GM19239 (cell line): ENCODE results near the gene PDGFD.

Experiments
- DNase-seq: peaks from one replicate; pipeline ENCODE4 v3.0.0; 2011; ENCODE audit warnings: low spot score; ENCODE audit not compliant: insufficient read length
- FAIRE-seq: peaks from 2 replicates; lab custom pipeline; 2011; peaks lifted over from hg19 to GRCh38; lab: Jason Lieb, UNC

Gene PDGFD

DNA sequence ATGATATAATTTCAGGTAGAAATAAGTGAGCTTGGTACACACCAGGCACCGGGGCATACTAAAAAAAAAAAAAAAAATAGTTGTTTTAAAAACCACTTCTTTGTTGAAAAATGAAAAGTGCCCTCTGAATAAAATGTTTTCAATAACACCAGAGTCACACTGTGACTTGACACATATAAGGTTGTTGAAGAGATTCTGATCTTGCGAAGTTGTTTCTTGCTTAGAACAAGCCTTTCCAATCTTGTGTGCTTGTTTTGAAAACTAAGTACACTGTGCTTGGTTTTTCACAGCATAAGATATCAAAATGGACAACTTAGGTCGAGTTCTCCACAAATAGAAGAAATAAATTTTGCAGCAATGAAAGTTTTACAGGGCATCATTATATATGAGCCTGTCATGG is 17.0 kb downstream of the PDGFD start:
- DNase-seq (no peak), FAIRE-seq (no peak)

DNA sequence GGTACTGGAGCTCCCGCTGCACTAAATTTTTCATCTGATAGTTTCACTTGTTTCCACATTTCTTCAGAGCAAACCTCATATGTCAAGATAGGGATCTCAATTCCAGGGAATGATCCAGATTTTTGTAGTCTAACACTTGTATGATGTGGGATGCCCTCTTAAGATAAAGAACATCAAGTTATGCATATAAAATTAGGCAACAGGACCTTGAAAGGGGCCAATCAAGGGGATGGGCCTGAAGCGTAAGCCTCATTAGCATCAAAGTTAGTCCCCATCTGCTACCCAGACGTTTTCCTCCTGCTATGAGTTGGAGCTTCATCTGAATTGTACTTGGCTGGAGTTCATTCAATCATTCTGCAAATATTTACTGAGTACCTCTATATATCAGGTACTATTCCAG is 17.5 kb downstream of the PDGFD start:
- no peak for DNase-seq
- FAIRE-seq = no peak

DNA sequence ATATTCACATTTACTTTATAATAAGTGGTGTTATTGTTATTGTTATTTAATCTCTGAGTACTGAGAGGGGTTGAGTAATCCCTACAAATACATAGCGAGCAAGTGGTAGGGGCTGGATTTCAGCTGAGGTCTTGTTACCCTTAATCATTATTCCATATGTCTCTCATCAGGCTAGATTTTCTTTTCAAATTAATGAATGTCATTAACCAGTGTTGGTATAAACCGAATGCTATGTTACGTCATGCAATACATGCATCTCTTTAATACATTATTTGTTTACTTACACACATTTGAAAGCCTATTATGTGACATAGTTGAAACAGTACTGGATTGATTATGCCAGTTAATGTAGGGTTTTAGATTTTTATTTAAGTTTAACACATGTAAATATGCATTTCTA is 18.9 kb downstream of the PDGFD start:
- no peak for DNase-seq
- FAIRE-seq = no peak

DNA sequence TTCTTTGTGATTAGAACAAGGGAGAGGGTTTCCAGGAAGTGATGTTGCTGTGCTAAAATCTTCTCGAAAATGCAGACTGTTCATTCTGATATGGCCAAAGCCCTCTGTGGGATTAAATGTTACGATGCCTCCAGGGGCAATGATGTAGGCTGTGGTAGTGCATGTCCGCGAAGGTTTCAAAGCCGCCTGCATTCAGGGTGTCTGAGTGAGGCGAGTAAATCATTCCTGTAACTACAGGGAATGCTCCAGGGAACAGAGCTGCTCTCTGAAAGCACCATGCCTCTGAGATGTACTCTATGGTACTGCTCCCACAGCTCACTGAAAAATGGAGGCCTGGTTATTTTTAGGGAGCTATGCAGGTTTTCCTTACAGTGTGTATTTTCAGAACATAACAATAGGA is 21.2 kb downstream of the PDGFD start:
- no peak for DNase-seq
- no peak for FAIRE-seq

DNA sequence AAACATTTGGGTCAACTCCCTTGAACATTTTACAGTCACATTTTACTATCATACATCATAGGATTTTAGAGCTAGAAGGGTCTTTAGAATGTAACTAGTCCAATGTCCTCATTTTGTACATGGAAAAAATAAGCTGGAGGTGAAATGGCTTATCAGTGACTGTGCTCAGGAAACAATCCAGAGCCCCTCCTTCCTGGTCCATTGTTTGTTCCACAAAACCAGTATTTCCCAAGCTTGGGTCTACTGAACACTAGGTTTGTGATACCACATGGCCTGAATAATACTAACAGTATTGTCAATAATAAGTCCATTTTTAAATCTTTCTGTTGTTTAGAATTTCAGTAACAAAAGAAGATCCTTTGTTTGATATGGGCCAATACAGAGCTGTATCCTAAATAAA is 27.1 kb downstream of the PDGFD start:
- no peak for DNase-seq
- FAIRE-seq = no peak

DNA sequence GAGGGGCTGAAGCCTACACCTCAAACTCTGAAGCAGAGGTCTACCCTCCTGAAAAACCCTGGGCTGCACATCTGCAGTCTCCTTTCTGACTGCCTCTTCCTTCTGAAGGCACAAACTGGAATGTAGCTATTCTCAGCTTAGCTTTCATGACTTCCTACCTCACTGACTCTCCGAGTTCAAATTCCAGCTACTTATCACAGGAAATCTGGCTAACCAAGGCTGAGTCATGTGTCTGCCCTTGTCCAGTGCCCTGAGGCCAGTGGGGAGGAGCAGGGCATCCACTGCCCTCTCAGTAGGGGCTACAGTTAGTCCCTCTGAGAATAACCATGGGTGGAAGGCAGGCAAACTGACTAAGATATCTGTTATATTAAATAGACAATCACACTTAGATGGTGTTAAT is 29.2 kb downstream of the PDGFD start:
- DNase-seq = no peak
- FAIRE-seq = no peak

DNA sequence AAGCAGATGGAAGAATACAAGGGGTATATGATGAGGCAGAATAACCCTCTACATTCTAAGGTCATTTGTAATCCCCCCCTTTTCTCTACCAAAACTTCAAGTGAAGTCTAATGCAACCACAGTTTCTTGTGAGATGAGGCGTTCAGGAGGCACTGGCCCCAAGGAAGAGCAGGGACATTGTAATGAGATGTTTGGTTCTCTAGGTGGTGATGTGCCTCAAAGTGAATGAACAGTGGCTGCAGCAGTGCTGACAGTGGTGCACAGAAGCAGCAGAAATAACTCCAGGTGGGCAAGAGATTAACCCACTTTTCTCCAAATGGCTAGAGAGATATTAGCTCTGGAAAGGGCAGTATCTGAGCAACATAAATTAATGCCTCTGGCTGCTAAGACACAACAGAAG is 33.8 kb downstream of the PDGFD start:
- DNase-seq = no peak
- no peak for FAIRE-seq

DNA sequence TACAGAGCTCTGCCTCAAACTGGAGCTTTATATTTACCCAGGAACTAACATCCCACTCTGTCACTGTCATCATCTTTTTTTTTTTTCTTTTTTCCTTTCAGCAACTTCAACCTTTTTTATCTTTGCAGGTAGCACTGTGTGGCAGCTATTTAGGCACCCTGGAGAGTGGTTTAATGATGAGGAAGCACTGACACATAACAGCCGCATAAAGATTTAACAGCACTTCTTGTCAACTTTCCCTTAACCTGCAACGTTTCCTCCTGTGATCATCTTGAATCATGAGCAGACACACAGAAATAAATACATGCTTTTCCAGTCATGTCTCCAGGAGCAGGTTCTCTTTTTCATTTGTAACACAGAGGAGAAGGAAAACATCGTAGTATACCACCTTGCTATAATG is 34.8 kb downstream of the PDGFD start:
- FAIRE-seq (no peak), DNase-seq (no peak)

DNA sequence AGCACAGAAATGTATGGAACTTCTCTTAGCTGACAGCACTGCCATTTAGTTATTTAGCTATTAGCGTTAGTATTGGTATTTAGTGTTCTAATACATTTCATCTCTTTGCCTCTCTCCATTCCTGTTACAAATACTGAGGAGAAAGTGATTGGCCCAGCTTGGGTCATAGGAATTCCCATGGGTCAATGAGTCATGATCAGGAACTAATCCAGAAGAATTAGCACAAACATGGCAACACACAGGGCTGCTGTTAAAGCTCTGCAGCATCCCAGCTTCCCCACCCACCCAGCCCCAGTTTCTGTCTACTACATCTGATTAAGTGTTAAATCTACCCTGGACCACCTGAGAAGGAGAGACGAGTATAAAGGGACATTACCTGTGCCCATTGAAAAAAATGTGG is 36.1 kb downstream of the PDGFD start:
- DNase-seq (no peak), FAIRE-seq (no peak)

DNA sequence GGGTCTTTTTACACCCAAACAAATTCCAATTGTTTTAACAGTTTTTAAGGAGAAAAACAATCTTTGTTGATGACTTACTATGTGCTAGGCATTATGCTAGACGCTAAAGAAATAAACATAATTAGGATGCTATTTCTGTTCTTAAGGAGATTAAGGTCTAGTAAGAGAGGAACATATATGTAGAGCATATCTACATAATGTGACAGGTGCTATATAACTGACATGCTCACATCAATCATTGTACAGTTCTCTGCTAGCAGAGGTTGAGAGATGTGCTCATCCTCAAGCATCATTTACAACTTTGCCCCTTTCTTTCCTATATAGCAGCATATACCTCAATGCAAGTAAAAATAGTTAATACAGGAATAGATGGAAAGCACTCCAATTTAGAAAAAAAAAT is 37.5 kb downstream of the PDGFD start:
- FAIRE-seq = no peak

DNA sequence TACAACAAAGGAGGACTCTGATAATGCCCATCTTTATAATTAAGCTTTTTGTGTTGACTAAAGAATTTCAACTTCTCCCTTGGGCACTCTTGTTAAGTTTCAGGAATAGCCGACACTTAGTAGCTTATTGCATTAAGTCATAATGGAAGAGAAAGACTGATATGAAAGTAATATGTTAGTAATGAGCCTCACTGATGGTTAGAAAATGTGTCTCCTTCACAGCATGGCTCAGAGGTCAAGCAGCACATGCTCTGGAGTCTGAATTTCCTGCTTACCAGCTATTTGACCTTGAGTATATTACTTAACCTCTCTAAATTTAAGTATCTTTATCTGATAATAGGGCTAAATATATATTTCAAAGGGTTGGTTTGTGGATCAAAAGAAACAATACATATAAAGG is 39.0 kb downstream of the PDGFD start:
- peak; percentile 71 for FAIRE-seq
- peak; percentile 1 for DNase-seq

More for the DNA sequence above, 37.5 kb downstream of the PDGFD start:
- no peak for DNase-seq

DNA sequence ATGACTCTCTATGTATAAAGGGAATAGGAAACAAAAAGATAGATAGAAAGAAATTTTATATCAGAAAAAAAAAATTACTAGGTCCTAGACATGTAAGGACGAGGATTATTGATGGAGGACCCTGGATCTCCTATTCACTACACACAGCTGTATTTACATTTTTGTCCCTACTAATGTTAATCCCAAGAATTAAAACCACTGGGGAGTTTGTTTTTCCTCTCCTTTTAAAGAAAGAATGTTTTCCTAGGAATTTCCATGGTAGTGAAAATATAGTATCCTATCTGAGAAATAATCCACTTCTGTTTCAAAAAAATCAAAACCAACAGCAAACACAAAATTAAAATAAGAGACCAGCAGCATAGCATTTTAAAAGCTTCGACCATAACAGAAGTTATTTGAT is 41.1 kb downstream of the PDGFD start:
- no peak for FAIRE-seq
- DNase-seq = no peak

DNA sequence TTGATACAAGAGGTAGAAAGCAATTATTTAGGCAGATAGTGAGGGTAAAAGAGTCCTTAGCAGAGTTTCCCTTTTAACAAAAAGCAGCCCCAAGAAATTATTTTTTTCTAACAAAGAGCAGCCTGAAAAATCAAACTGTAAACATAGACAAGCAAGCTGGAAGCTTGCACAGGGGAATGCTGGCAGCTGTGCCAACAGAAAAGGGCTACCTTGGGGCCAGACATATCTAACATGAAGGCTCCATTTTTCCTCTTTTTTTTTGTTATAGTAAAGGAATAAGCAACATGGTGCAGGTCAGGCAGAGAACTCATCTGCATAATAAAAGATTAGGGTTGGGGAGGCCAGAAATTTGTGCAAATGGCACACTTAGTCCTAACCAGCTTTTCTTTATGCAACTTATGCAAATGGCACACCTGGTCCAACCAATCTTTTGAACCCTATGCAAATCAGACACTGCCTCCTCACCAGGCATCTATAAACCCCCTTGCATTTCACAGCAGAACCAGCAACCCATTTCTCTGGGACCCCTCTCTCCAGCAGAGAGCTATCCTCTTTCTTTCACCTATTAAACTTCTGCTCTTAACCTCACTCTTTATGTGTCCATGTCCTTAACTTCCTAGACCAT is 41.8 kb downstream of the PDGFD start:
- DNase-seq = no peak
- no peak for FAIRE-seq

DNA sequence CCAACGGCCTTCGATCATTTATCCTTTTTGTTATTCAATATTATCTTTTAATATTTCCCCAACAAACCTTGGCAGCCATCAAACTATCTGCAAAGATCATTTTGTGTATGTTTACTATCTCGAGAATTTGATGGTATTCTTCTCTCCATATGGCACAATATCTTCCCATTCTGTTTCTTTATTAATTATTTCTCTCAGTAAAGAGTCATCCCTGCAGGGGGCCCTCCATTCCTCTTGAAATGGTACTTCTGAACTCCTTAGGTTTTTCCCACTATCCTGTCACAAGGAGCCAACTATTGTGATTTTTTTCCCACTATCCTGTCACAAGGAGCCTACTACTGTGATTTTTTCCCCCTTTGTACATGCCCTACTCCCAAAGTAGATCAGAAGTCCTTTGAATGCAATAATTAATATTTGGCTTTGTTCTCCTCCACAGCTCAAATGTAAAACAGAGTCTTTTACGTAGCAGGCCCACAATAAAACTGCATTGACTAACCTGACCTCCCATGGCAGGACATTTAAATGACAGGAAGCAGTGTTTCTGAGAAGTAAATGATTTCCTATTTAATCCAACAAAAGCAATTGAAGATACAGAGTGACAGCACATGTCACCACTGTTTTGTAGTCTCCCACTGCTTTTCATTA is 43.3 kb downstream of the PDGFD start:
- no peak for DNase-seq
- FAIRE-seq = no peak

DNA sequence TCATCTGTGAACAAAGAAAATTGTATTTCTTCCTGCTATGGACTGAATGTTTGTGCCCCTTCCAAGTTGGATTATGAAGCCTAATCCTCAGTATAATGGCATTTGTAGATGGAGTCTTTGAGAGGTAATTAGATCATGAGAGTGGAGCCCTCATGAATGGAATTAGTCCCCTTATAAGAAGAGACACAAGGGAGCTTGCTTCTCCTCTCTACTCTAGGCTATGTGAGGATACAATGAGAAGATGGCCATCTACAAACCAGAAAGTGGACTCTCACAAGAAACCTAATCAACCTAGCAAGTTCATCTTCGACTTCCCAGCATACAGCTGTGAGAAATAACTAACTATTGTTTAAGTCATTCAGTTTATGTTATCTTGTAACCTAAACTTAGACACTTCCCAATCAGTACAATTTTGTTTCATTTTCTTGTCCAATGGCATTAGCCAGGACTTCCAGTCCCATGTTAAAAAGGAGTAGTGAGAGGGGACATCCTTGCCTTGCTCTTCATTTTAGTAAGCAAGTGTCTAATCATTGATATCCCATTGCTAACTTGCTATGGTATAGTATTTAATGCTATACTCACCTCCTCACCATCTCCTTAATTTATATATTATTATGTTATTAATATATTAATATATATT is 45.7 kb downstream of the PDGFD start:
- DNase-seq (no peak), FAIRE-seq (no peak)

DNA sequence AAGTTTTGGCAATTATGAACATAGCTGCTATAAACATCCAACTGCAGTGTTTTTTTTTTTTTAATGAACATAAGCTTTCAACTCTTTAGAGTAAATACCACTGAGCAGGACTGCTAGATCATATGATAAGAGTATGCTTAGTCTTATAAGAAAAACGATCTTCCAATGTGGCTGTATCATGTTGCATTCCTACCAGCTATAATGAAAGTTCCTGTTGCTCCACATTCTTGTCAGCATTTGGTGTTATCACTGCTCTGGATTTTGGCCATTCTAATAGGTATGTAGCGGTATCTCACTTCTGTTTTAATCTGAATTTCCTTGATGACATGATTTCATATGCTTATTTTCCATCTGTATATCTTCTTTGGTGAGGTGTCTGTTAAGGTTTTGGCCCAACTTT is 50.4 kb downstream of the PDGFD start:
- DNase-seq = no peak
- FAIRE-seq = no peak

DNA sequence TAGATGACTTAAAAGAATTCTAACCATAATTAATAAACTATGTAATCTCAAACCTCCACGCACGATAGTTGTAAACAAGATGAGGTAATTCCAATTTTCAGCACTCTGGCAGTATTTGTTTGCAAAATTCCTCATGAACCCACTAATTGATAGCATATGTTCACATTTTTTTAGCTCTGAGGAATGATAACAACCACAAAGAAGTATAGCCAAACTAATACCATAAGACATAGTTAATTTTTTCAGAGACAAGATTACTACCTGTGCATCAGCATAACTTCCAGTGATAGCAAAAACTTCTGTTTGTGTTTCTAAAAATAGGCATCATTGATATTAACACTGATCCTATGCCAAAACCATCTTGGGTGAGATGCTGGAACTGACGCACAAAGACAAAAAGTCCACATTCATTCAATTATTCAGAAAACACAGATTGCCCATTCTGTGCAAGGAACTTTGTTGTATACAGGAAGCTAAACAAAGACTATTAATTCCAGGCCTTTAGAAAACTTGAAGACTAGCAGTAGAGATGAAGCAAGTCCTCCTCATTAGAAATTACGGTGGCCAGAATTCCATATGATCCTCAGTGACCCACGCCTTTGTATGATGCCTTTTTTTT is 57.7 kb downstream of the PDGFD start:
- FAIRE-seq (no peak), DNase-seq (no peak)

DNA sequence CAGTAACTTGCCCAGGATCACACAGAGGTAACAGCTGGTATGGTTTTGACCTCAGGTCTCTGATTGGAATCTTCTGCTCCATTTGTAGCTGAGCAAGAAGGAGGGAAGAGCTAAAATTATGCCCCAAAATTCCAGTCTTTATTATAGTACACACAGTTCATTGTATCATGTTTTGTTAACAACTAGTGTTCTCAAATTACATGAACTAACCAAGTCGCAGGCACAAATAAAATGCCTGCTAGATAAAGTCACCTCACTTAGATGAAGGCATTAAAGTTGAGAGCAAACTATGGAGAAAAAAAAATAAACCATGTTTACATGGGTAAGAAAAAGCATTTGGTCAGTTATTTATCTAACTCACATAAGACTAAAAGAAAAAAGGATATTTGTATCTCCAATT is 58.8 kb downstream of the PDGFD start:
- no peak for FAIRE-seq
- no peak for DNase-seq

DNA sequence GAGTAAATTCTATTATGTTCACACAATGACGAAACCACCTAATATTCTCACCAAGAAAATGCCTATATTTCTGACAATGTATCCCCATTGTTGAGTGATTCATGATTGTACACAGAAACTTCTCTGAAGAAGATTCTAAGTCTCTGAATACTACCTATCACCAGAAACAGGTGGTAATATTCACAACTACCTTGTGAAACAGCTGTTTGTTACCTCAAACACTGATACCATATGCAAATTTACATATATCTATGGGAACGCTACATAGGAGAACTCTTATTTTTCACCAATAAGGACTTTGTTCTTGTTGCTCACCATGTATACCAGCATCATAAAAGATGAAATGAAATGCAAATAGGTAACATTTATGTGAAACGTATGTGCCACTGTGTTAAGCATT is 59.3 kb downstream of the PDGFD start:
- DNase-seq (no peak), FAIRE-seq (no peak)

DNA sequence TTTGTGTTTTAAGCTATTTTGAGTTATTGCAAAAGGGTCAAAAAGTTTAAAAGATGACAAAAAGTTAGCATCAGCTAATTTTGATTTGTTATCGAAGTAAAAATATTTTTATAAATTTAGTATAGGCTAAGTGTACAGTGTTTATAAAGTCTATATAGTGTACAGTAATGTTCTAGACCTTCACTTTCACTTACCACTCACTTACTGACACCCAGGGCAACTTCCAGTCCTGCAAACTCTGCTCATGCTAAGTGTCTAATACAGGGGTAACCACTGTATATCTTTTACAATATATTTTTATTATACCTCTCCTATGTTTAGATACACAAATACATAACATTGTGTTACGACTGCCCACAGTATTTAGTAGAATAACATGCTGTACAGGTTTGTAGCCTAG is 59.7 kb downstream of the PDGFD start:
- FAIRE-seq (no peak), DNase-seq (no peak)

DNA sequence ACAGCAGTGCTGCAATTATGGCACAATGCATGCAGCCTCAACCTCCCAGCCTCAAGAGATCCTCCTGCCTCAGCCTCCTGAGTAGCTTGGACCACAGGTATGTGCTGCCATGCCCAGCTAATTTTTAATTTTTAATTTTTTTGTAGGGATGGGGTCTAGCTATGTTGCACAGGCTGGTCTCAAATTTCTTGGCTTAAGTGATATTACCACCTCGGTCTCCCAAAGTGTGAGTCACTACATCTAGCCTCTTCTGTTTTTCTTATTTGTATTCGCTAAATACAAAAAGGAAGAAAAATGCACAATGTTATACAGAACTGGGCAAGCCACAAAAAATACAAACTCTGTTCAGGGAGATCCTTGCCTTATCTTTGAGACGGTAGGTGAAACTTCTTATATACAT is 65.4 kb downstream of the PDGFD start:
- no peak for DNase-seq
- FAIRE-seq = no peak

DNA sequence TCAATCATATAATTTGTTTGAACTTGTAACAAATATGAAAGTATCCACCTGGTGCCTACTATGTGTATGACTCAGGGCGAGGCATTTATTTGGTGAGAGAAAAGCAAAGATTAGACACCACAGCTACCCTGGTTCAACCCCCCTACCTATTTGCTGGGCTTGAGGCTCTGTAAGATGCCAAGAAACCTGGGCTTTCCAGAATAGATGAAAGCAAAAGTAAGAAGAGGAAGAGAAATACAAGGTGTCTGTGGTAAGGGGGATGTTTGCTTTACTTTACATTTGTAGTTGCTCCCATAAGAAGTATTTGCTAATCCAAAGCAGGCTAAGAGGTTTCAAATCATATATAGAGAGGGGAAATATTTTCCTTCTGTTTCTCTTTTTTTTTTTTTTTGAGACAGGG is 65.8 kb downstream of the PDGFD start:
- no peak for DNase-seq
- FAIRE-seq = no peak
